CD4-positive, alpha-beta T cell treated with Interleukin-6 at 100 ng/mL for 8 hours (primary cell): ENCODE measurements around the gene GPNMB.

Source experiments
- DNase-seq: peaks from one replicate; pipeline ENCODE4 v3.0.0-alpha.2; 2020; ENCODE audit warnings: mixed read lengths, low spot score

GPNMB gene

DNA sequence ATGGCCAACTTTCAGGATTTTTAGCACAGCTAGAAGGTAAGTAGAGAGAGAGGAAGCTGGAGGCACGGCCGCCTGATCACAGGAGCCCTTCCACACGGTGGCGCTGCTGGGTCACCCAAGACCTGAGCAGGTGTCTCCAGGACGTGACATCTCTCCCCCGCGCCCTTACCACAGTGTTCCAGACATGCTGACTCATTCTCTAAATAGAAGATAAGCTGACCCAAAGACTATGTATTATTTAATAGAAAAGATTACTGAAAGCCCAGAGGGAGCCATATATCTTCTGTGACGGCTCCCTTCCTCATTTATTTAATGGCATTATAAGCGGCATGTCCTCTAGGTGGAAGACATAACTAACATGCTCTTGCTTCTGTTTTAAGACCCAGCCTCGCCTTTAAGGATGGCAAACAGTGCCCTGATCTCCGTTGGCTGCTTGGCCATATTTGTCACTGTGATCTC, 26.6 kb downstream of the GPNMB start:
- peak; percentile 88 for DNase-seq

GRCh38 chr7:23275912-23276311, 29.3 kb downstream of the GPNMB start:
- DNase-seq = no peak

DNA sequence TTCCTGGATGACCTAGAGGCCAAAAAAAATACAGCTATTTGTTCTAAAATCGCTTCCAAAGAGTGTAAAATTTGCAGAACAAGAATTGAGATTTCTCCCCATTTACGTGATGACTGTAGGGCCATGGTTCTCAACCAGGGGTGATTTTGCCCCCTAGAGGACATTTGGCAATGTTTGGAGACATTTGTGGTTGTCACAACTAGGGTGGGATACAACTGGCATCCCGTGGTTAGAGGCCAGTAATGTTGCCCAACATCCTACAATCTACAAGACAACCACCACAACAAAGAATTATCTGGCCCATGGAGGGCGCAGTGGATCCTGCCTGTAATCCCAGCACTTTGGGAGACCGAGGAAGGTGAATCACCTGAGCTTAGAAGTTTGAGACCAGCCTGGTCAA, 29.8 kb downstream of the GPNMB start:
- no peak for DNase-seq

- DNase-seq = no peak
Observed at GRCh38 chr7:23276947-23277346, 30.4 kb downstream of the GPNMB start.

GRCh38 chr7:23277359-23277989, 30.9 kb downstream of the GPNMB start:
- peak; percentile 57 for DNase-seq

DNA sequence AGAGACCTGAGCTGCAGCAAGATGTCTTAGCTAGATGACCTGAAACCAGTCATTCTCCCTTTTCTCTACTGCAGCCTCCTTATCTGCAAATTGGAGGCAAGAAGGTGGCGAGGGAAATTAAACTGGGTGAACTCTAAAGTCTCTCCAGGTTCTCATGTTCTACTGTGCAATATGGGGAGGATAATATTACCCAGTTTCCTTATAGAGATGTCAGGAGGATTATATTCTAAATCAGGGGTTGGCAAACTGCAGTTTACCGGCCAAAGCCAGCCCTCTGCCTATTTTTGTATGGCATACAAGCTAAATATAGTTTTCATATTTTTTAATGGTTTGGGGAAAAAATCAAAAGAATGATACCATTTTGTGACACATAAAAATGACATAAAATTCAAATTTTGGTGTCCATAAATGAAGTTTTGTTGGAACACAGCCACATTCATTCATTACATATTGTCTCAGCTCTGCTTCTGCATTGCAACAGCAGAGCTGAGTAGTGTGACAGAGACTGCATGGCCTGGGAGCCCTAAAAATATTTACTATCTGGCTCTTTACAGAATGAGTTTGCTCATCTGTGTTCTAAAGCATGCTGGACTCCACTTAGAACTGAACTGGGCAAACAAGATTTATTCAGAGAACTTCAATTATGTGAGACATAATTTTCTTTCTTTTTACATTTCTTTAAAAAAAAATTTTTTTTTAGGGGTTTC, 33.4 kb downstream of the GPNMB start:
- DNase-seq = no peak

DNA sequence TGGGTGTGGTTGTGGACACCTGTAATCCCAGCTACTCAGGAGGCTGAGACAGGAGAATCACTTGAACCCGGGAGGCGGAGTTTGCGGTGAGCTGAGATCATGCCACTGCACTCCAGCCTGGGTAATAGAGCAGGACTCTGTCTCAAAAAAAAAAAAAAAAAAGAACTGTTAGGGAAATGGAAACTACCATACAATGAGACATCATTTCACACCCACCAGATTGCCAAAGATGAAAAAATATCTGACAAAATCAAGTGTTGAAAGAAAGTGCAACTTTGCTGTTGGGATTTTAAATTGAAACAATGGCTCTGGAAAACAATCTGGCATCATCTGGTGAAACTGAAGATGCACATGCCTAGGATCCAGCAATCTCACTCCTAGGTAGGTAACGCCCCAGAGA, 36.5 kb downstream of the GPNMB start:
- no peak for DNase-seq

- DNase-seq = no peak
Observed at GRCh38 chr7:23284871-23285270, 38.3 kb downstream of the GPNMB start.

DNA sequence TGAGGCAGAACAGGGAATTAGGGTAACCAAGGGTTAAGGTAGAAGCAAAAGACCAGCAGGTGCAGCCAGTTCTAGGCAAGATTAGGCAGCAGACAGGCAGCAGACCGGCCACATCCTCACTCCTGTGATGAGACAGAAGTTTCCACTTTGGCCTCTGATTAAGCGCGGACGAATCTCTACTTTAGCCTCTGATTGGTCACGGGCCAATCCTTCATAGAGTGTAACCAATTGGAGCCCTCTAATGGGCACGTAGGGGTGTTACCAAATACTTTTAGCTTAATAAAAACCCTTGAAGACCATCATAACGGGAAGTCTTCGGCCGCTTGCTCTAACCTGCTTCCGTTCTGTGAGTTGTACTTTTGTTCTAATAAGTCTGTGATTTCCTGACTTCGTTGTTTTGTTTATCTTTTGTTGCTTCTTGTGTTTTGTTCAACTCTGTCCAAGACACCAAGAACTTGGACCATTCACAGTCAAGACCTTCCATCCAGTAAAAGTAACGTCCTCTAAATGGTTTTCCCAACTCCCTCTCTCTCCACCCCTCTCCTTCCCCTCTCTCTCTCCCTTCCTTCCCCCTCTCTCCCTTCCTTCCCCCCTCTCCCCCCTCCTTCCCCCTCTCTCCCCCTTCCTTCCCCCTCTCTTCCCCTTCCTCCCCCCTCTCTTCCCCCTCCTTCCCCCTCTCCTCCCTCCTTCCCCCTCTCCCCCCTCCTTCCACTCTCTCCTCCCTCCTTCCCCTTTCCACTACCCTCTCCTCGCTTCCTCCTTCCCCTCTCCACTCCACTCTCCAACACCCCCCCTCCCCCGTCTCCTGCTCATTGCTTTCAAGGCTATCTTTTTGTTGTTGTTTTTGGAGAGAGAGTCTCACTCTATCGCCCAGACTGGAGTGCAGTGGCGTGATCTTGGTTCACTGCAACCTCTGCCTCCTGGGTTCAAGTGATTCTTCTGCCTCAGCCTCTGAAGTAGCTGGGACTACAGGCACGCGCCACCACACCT, 39.4 kb downstream of the GPNMB start:
- DNase-seq = no peak

GRCh38 chr7:23287612-23288011, 41.0 kb downstream of the GPNMB start:
- no peak for DNase-seq

DNA sequence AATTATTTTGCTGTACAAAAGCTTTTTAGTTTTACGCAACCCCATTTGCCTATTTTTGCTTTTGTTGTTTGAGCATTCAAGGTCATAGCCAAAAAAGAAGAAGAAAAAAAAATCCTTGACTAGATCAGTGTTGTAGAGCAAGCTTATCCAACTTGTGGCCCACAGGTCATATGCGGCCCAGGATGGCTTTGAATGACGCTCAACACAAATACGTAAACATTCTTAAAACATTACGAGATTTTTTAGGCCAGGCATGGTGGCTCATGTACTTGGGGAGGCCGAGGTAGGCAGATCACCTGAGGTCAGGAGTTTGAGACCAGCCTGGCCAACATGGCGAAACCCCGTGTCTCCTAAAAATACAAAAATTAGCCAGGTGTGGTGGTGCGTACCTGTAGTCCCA, 44.4 kb downstream of the GPNMB start:
- no peak for DNase-seq

DNA sequence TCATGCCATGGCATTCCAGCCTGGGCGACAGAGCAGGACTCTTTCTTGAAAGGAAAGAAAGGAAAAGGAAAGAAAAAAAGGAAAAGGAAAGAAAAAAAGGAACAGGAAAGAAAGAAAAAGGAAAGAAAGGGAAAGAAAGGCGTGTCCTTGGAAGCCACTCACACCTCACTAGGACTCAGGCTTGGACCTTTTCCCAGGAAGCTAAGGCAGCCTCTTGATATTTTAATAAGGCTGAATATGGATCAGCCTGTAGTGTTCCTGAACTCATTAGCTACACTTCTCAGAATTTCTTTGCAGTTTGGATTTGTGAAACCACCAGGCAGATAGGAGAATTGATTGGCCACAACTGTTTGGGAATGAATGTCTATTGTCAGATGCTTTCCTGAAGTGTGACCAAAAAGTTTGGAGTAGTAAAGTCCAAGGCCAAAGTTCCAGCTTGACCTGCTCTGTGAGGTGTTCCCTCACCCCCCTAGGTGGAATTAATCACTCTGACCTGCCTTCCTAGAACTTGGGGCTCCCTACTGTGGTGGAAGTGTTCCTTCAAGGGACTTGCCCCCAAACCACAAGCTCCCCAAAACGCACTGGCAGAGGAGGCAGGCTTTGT, 45.5 kb downstream of the GPNMB start:
- DNase-seq = no peak

DNA sequence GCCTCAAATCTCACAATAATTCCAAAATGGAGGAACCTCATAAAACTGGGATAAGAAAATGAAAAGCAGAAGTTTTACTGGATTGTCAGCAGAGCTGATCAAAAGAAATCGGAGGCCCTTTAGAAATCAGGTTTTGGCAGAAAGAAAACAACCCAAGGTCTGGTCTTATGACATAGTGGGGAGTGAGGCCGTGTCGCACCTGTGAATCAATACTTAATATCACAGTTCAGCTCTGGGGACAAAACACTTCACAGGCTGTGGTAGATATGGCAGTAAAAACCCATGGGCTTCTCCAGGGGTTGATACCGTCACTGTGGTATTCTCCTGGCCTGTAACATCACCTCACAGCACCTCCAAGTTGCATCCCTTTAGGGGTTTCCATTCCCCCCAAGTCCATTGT, 46.0 kb downstream of the GPNMB start:
- no peak for DNase-seq

- no peak for DNase-seq
Observed at GRCh38 chr7:23293500-23294073, 47.0 kb downstream of the GPNMB start.

DNA sequence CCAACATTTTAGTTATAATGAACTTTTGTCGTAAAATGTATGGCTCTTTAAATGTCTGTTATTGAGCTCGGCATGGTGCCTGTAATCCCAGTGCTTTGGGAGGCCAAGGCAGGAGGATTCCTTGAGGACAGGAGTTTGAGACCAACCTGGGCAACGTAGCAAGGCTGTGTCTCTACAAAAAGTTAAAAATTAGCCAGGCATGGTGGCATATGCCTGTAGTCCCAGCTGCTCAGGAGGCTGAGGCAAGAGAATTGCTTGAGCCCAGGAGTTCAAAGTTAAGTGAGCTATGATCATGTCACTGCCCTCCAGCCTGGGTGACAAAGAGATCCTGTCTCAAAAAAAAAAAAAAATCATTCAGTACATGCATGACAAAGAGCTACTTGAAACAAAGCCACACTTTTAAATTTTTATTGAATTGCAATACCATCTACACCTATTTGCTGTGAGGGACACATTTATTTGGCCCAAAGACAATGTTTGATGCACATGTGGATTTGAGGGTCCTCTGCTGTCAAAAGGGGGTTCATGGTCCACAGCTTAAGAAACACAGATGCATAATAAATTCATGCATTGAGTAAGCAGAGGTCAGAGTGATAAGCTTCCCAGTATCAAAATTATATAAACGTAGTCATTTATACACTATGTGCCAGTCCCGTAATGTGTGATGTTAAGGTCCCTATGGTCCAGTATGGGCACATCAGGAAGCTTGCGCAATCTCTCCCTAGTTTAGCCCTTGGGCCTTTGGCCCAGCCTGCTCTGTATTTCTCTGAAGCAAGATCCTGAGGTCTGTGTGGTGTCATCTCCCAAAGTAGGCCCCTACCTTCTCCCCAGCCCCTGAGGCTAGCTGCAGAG, 48.2 kb downstream of the GPNMB start:
- DNase-seq = no peak

GRCh38 chr7:23295401-23295697, 48.8 kb downstream of the GPNMB start:
- DNase-seq = no peak

- no peak for DNase-seq
Observed at GRCh38 chr7:23298141-23298881, 51.7 kb downstream of the GPNMB start.

GRCh38 chr7:23298885-23299769, 52.6 kb downstream of the GPNMB start, which contains the start of gene MALSU1:
TSS of gene MALSU1 (plus strand) at chr7:23299339. CDS start at chr7:23299353, 14 bp downstream.
- DNase-seq = peak; percentile 95

GRCh38 chr7:23299770-23300300, 53.3 kb downstream of the GPNMB start:
- DNase-seq = no peak
